Erythroblast (primary cell): ENCODE results near the gene ACP6.

ENCODE experiments used
- GATA1 ChIP-seq: IDR thresholded peaks from 2 replicates; pipeline ENCODE4 v1.6.1; 2011; ENCODE audit warnings: low read depth, mild to moderate bottlenecking, control low read depth, low read length, moderate library complexity
- POLR2A ChIP-seq: IDR thresholded peaks from 2 replicates; pipeline ENCODE4 v1.6.1; 2011; ENCODE audit warnings: mild to moderate bottlenecking, low read length

DNA sequence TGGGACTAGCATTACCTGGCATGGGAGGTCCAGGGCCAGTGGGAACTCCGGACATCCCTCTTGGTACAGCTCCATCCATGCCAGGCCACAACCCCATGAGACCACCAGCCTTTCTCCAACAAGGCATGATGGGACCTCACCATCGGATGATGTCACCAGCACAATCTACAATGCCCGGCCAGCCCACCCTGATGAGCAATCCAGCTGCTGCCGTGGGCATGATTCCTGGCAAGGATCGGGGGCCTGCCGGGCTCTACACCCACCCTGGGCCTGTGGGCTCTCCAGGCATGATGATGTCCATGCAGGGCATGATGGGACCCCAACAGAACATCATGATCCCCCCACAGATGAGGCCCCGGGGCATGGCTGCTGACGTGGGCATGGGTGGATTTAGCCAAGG, 45.8 kb downstream of the ACP6 start:
- TF ChIP-seq POLR2A (no peak), GATA1 (no peak)
